Iris pigment epithelial cell (primary cell): ENCODE data around the gene LYPD3.
A peak's percentile ranks its signal among the peaks of the same experiment; 100 is the strongest.

Source experiments
- DNase-seq: peaks from one replicate; pipeline ENCODE4 v3.0.0-alpha.2; 2011; ENCODE audit warnings: low read depth

Gene LYPD3

DNA sequence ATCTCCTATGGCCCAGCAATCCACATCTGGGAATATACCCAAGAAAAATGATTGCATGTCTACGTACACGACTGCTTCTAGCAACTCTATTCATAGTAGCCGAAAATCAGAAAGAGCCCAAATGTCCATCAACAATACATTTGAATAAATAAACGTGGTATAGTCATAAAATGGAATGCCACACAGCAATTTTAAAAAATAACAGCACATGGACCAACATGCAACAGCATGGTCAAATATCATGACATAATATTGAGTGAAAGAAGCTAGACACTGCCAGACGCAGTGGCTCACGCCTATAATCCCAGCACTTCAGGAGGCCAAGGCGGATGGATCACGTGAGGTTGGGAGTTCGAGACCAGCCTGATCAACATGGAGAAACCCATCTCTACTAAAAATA lies 34.4 kb downstream of the LYPD3 start:
- no peak for DNase-seq

- no peak for DNase-seq
Measured at GRCh38 chr19:43430142-43430710, 35.2 kb downstream of the LYPD3 start.

- DNase-seq = no peak
Measured at GRCh38 chr19:43429395-43429794, 36.0 kb downstream of the LYPD3 start.

DNA sequence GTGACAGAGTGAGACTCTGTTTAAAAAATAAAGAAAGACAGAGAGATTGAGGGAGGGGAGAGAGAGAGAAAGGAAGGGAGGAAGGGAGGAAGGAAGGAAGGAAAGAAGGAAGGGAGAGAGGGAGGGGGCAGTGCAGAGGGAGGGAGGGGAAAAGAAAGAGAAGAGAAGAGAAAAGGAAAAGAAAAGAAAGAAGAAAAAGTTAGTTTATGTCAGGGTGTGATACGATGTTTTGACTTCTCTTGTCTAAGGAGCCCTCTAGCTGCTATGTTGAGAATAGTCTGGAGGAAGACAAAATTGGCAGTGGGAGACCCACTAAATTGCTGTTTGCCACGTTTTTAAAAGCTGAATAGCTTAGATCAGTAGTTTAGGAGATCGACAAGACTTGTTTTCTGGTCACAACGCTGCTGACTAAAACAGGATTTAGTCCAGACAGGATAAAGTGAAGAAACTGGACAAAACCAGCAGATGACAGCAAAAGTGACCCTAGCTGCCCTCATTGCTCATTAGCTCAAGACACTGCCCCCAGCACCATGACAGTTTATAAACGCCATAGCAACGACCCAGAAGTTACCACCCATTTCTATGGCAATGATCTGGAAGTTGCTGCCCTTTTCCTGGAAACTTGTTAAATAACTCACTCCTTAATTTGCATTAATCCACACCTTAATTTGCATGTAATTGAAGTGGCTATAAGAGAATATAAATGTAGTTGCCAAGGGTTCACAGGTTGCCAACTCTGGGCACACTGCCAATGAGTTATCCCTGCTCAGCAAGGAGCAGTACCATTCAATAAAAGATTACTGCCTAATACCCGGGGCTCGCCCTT lies 39.6 kb downstream of the LYPD3 start:
- peak; percentile 28 for DNase-seq

GRCh38 chr19:43423779-43424178 lies 41.6 kb downstream of the LYPD3 start:
- DNase-seq = no peak

DNA sequence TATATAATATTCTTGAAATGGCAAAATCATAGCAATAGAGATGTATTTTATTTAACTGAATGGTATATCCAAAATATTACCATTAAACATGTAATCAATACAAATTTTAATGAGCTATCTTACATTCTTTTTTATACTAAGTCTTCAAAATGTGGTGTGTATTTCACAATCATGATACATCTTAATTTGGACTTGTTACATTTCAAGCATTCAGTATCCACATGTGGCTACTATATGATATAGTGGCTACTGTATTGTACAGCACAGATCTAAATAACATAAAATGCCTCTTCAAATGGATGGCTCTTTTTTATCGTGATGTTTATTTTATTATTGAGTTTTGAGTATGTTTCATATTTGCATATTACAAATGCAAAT lies 42.7 kb downstream of the LYPD3 start:
- DNase-seq = no peak

GRCh38 chr19:43422000-43422688 lies 43.3 kb downstream of the LYPD3 start:
- no peak for DNase-seq

- no peak for DNase-seq
Measured at GRCh38 chr19:43420954-43421353, 44.5 kb downstream of the LYPD3 start.

DNA sequence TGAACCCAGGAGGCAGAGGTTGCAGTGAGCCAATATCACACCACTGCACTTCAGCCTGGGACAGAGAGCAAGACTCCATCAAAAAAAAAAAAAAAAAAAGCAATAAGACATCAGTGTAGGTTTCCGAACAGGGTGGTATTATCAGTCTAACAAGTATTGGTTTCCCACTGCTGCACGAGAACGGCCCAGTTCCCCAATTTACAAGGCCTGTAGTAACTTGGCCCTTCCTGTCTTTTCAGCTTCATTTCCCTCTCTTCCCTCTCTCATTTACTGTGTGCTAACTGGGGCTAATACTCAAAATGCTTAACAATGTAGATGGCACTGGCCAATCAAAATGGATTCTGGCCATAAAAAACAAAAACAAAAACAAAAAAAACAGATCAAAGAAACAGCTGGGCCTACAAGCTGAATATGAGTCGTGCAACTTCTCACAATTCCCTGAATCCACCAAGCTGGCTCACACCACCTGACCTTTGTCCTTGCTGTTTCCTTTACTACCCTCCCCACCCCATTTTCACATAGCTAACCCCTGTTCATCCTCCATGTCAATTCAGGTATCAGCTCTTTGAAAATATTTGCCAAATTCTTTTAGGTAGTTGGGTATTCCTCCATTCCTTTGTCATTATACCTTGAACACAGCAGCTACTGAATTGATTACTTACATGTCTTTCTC lies 48.3 kb downstream of the LYPD3 start:
- DNase-seq = no peak

- DNase-seq = no peak
Measured at GRCh38 chr19:43414554-43414953, 50.9 kb downstream of the LYPD3 start, which contains the start of gene TEX101. TEX101 (plus strand) TSS chr19:43414890; CDS start chr19:43415920, 1,030 bp downstream.

DNA sequence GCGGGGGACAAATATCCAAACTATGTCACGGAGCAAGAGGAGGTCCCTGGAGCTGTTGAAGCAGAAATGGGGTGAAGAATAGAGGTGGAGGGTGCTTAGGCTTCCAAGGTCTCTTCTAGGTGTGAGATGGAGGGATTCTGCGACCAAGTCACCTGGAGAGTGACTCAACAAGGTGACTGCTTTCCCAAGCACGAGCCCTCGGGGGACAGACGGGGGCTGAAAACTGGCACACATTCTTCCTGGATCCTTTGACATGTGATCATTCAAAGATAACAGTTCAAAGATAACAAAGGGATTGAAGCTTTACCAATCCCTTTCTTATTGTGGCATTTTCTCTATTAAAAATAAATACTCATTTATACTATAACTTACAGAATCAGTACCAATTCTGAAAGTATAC lies 53.0 kb downstream of the LYPD3 start:
- no peak for DNase-seq
